ENCODE measurements around the gene MIGA2.

The MIGA2 gene

GRCh38 chr9:129036923-129037766, 719 bp downstream of the MIGA2 start:
- DNase-seq (ENCODE audit: low read depth): no peak

- DNase-seq (ENCODE audit: low read depth): no peak
Measured at GRCh38 chr9:129037767-129038098, 1.3 kb downstream of the MIGA2 start.

GRCh38 chr9:129038109-129038852, 1.9 kb downstream of the MIGA2 start:
- no peak for DNase-seq (ENCODE audit: low read depth)

GRCh38 chr9:129040113-129040643, 3.8 kb downstream of the MIGA2 start:
- no peak for DNase-seq (ENCODE audit: low read depth)

- DNase-seq (ENCODE audit: low read depth): no peak
Measured at GRCh38 chr9:129042016-129042415, 5.6 kb downstream of the MIGA2 start.

- no peak for DNase-seq (ENCODE audit: low read depth)
Measured at GRCh38 chr9:129052592-129052991, 16.2 kb downstream of the MIGA2 start.

GRCh38 chr9:129053020-129053419, 16.6 kb downstream of the MIGA2 start:
- no peak for DNase-seq (ENCODE audit: low read depth)

- no peak for DNase-seq (ENCODE audit: low read depth)
Measured at GRCh38 chr9:129054163-129054851, 17.9 kb downstream of the MIGA2 start.

- no peak for DNase-seq (ENCODE audit: low read depth)
Measured at GRCh38 chr9:129058965-129059795, 22.8 kb downstream of the MIGA2 start.

- DNase-seq (ENCODE audit: low read depth): no peak
Measured at GRCh38 chr9:129059796-129060785, 23.7 kb downstream of the MIGA2 start.

- DNase-seq (ENCODE audit: low read depth): no peak
Measured at GRCh38 chr9:129060991-129061390, 24.6 kb downstream of the MIGA2 start.

GRCh38 chr9:129063061-129063460, 26.6 kb downstream of the MIGA2 start:
- DNase-seq (ENCODE audit: low read depth): no peak

- no peak for DNase-seq (ENCODE audit: low read depth)
Measured at GRCh38 chr9:129064499-129064908, 28.1 kb downstream of the MIGA2 start.

- no peak for DNase-seq (ENCODE audit: low read depth)
Measured at GRCh38 chr9:129068110-129068509, 31.7 kb downstream of the MIGA2 start.

GRCh38 chr9:129068990-129069861, 32.8 kb downstream of the MIGA2 start:
- DNase-seq (ENCODE audit: low read depth): no peak

GRCh38 chr9:129069862-129070641, 33.6 kb downstream of the MIGA2 start:
- DNase-seq (ENCODE audit: low read depth): no peak

GRCh38 chr9:129070696-129071525, 34.5 kb downstream of the MIGA2 start:
- no peak for DNase-seq (ENCODE audit: low read depth)
